GM19025 (cell line): ENCODE measurements around the gene TMEM231.

Experiments
- ATAC-seq: cut with Tn5 transposase; IDR thresholded peaks from one replicate; pipeline ENCODE4 v1.9.1; 2021; ENCODE audit warnings: mild to moderate bottlenecking, low read depth, moderate library complexity; ENCODE audit not compliant: unreplicated experiment

TMEM231 gene

GRCh38 chr16:75495076-75495674, 60.9 kb downstream of the TMEM231 start, which contains the start of gene CHST6:
Gene CHST6 (minus strand): TSS chr16:75495441. CDS start chr16:75479828, 15,613 bp downstream.
- ATAC-seq: no peak

GRCh38 chr16:75494661-75495075, 61.4 kb downstream of the TMEM231 start:
- ATAC-seq: no peak

GRCh38 chr16:75494184-75494583, 61.9 kb downstream of the TMEM231 start:
- no peak for ATAC-seq

- ATAC-seq: no peak
These were observed 64.2 kb downstream of the TMEM231 start for GRCh38 chr16:75491876-75492275.

GRCh38 chr16:75488322-75488721, 67.7 kb downstream of the TMEM231 start:
- ATAC-seq: no peak
